Measurements from ENCODE around the gene BOLL.

DNA sequence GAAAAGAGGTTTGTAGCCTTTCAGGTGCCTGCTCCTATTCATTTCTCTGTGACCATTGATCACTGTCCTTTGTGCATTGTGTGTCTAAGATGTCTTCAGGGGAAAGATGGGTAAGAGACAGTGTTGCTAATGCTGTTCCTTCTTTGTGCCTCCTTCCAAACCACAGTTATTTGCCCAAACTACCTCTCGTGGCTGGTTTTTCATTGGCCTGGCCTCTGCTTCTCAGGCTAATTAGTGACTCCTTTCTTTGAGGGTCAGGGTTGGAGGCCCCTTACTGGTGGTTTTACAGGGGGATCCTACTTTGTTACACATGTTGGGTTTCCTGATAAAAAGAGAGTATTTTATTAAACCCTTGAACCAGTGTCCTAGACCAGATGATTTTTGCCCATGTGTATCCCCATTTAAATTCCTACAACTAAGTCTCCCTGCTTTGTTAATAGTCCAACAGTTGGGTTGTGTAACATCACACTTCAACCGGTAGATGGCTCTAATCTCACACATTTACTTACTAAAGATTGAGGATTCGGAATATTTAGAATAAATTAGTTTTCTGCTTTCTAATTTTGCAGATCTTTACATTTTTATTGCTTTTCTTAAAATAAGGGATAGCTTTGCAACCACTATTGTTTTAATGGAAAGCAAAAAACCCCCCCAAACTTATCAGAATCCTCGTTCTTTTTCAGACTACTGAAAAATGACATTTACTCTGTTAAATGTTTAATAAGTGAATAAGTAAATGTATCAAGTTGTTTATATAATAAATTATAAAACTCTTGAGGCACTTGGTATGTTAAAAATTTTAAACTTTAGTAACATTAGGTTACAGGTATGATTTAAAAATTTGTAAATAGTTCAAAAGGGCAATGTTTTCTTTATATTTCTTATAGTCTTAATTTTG is 77.6 kb downstream of the BOLL start:
- TF ChIP-seq, protein P1, sequence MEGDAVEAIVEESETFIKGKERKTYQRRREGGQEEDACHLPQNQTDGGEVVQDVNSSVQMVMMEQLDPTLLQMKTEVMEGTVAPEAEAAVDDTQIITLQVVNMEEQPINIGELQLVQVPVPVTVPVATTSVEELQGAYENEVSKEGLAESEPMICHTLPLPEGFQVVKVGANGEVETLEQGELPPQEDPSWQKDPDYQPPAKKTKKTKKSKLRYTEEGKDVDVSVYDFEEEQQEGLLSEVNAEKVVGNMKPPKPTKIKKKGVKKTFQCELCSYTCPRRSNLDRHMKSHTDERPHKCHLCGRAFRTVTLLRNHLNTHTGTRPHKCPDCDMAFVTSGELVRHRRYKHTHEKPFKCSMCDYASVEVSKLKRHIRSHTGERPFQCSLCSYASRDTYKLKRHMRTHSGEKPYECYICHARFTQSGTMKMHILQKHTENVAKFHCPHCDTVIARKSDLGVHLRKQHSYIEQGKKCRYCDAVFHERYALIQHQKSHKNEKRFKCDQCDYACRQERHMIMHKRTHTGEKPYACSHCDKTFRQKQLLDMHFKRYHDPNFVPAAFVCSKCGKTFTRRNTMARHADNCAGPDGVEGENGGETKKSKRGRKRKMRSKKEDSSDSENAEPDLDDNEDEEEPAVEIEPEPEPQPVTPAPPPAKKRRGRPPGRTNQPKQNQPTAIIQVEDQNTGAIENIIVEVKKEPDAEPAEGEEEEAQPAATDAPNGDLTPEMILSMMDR (conservative IDR thresholded peaks at IDR 0.05; ENCODE audit: low read length) = peak; percentile 95
- no peak for TF ChIP-seq EZH2phosphoT487 (IDR thresholded peaks at IDR 0.05; ENCODE audit: borderline replicate concordance, low read depth, low read length)

Measured in OCI-LY7 (cell line).